Mammary epithelial cell (primary cell): ENCODE results near the gene DNHD1.

Experiments
- EZH2 ChIP-seq: IDR thresholded peaks from 2 replicates; pipeline ENCODE4 v1.6.1; 2012; ENCODE audit warnings: low read length, inconsistent platforms, borderline replicate concordance
- TF ChIP-seq, protein P1 (sequence below), 2 donors: IDR thresholded peaks in 1 of 2; conservative IDR thresholded peaks in 1 of 2; 2 replicates each; pipeline ENCODE4 v1.5.1; 2011 to 2012; ENCODE audit warnings: inconsistent platforms in 2 of 2, low read length in 2 of 2, mild to moderate bottlenecking in 2 of 2, control low read depth in 1 of 2, low read depth in 1 of 2; ENCODE audit not compliant: insufficient read depth in 1 of 2; ENCODE audit errors: extremely low read depth in 1 of 2

DNA sequence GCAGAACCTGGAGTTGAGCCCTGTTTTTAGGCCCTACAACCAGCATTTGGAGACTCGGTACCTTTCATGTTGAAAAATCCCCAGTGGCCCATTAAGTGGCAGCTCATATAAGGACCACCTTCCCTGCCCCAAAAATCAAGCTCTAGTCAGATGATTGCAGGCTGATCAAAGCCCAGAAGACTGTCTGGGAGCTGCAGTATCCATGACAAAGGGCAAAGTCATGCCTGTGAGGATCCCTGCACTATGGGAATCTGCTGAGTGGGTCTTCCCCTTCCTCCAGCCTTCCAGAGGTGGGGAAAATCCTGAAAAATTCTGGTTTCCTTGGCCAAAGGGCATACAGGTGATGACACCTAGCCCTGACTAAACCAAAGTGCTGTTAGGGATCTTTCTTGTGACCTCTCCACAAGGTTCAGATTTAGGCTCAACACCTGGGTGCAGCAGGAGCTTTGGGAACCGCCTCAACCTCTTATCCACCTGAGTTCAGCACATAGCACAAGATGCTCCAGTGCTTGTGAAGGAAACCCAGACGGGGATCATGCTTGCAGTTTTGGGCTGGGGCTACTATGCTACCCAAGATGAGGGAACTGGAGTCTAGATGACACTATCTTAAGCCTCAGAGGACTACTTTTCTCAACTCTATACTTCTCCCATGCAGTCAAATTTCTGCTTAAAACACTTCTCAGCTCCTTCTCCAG lies 22.1 kb upstream of the DNHD1 start:
- TF ChIP-seq EZH2: no peak
- TF ChIP-seq, protein P1, sequence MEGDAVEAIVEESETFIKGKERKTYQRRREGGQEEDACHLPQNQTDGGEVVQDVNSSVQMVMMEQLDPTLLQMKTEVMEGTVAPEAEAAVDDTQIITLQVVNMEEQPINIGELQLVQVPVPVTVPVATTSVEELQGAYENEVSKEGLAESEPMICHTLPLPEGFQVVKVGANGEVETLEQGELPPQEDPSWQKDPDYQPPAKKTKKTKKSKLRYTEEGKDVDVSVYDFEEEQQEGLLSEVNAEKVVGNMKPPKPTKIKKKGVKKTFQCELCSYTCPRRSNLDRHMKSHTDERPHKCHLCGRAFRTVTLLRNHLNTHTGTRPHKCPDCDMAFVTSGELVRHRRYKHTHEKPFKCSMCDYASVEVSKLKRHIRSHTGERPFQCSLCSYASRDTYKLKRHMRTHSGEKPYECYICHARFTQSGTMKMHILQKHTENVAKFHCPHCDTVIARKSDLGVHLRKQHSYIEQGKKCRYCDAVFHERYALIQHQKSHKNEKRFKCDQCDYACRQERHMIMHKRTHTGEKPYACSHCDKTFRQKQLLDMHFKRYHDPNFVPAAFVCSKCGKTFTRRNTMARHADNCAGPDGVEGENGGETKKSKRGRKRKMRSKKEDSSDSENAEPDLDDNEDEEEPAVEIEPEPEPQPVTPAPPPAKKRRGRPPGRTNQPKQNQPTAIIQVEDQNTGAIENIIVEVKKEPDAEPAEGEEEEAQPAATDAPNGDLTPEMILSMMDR (conservative IDR thresholded peaks at IDR 0.05 in 1 of 2, IDR thresholded peaks at IDR 0.05 in 1 of 2; ENCODE audit: extremely low read depth in 1 of 2, insufficient read depth in 1 of 2, low read depth in 1 of 2, low read length in 2 of 2): no peak
